Measurements from ENCODE around the gene RABGAP1. TPM values are rescaled to one million over a fixed set of nuclear protein-coding genes. Genes with fewer than 3 reads are reported as not detected.

The RABGAP1 gene
- total RNA-seq, 1 experiment from 2014 or later: 95.8 TPM

DNA sequence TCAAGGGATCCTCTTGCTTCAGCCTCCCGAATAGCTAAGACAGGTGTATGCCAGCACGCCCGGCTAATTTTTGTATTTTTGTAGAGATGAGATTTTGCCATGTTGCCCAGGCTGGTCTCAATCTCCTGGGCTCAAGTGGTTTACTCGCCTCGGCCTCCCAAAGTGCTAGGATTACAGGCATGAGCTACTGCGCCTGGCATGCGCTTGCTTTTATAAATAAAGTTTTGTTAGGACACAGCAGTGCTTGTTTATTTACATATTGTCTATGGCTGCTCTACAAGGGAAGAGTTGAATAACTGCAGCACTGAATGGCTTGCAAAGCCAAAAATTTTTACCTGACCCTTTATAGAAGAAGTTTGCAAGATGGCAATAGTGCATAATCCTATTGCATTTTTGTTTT, 120.4 kb downstream of the RABGAP1 start:
- Histone ChIP-seq H3K4me3 (no peak overlapping the region), H3F3A (ENCODE audit: insufficient read depth, low read depth) (0 out of 2 replicates have a peak, but pooled peaks cover 6% of the 10 kb centered on the region), H3K27me3 (ENCODE audit: insufficient read depth, low read depth) (no peaks in the 10 kb centered on the region), H3K79me2 (ENCODE audit: low read depth) (no peaks in the 10 kb centered on the region), H2AFZ (no peak overlapping the region), H4K20me1 (ENCODE audit: insufficient read depth) (no peaks in the 10 kb centered on the region; the same call in 1 of the 2 replicates), H3K4me1 (replicated peaks; ENCODE audit: insufficient read depth) (no peaks in the 10 kb centered on the region), H3K9me3 (ENCODE audit: insufficient read depth, low read depth) (no peaks in the 10 kb centered on the region), H3K4me2 (no peak overlapping the region), H3K27ac (no peak overlapping the region), H3K36me3 (ENCODE audit: low read depth) (0 out of 2 replicates have a peak, but pooled peaks cover 3% of the 10 kb centered on the region), H3K9me2 (ENCODE audit: insufficient read depth) (no peaks in the 10 kb centered on the region)
- no peak for DNase-seq
- BruUV-seq (replicated peaks): no TSS peak
- POLR2A ChIA-PET (ENCODE audit: unreplicated experiment): interaction anchor here (0.6 kb wide), 1 partner anchor 1597 kb away, joined by 4 read pairs; no protein-coding TSS in a partner anchor
- intact Hi-C loops (cut with micrococcal nuclease; ENCODE audit: unreplicated experiment): no loop called here
- TF ChIP-seq, protein P1, sequence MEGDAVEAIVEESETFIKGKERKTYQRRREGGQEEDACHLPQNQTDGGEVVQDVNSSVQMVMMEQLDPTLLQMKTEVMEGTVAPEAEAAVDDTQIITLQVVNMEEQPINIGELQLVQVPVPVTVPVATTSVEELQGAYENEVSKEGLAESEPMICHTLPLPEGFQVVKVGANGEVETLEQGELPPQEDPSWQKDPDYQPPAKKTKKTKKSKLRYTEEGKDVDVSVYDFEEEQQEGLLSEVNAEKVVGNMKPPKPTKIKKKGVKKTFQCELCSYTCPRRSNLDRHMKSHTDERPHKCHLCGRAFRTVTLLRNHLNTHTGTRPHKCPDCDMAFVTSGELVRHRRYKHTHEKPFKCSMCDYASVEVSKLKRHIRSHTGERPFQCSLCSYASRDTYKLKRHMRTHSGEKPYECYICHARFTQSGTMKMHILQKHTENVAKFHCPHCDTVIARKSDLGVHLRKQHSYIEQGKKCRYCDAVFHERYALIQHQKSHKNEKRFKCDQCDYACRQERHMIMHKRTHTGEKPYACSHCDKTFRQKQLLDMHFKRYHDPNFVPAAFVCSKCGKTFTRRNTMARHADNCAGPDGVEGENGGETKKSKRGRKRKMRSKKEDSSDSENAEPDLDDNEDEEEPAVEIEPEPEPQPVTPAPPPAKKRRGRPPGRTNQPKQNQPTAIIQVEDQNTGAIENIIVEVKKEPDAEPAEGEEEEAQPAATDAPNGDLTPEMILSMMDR (conservative IDR thresholded peaks at IDR 0.05): no peak
- TF ChIP-seq EZH2 (IDR thresholded peaks at IDR 0.05; ENCODE audit: low read depth): no peak
- CTCF ChIA-PET: no interaction called here

DNA sequence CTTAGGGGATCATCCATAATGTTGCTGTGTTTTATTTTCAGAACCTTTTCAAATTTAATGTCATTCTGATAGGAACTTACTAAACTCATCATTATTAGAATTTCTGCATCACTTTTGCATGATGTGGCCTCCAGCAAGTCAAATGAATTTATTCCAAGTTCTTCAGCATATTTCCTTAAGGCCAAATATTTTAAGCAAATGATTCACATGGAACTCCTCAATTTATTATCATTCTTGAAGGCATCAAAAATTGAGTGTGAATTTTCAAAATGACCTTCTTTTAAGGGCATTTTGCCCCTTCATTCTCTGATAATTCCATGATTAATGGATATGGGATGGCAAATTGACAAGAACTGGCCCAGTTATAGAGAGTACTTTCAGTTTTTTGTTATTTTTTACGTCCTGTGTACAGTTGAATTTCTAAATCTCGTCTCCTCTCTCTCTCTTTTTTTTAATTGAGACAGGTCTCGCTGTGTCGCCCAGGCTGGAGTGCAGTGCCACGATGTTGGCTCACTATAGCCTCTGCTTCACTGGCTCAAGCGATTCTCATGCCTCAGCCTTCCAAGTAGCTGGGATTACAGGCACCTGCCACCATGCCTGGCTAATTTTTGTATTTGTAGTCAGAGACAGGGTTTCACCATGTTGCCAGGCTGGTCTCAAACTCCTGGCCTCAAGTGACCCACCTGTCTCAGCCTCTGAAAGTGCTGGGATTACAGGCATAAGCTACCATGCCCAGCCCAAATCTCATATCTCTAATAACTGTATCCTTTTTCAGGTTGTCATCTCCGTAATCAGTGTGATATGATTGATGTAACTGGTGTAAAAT, 121.7 kb downstream of the RABGAP1 start:
- 0 out of 2 replicates have a peak, but pooled peaks cover 5% of the 10 kb centered on the region for H3K36me3 ChIP-seq (ENCODE audit: low read depth)
- no peaks in the 10 kb centered on the region for H3K79me2 ChIP-seq (ENCODE audit: low read depth)
- H3K27me3 ChIP-seq (ENCODE audit: insufficient read depth, low read depth): no peaks in the 10 kb centered on the region
- ChIA-PET CTCF (no interaction called here), POLR2A (ENCODE audit: unreplicated experiment) (no interaction called here)
- no peak overlapping the region for H3K4me2 ChIP-seq
- H3K4me1 ChIP-seq (replicated peaks; ENCODE audit: insufficient read depth): no peaks in the 10 kb centered on the region
- H3F3A ChIP-seq (ENCODE audit: insufficient read depth, low read depth): 0 out of 2 replicates have a peak, but pooled peaks cover 6% of the 10 kb centered on the region
- intact Hi-C loops (cut with micrococcal nuclease; ENCODE audit: unreplicated experiment): no loop called here
- no peak overlapping the region for H3K4me3 ChIP-seq
- peaks cover 4% of the 10 kb centered on the region; the same call in 1 of the 2 replicates for H4K20me1 ChIP-seq (ENCODE audit: insufficient read depth)
- H3K9me2 ChIP-seq (ENCODE audit: insufficient read depth): no peaks in the 10 kb centered on the region
- H2AFZ ChIP-seq: no peak overlapping the region
- no peak for DNase-seq
- BruUV-seq (replicated peaks): no TSS peak
- H3K27ac ChIP-seq: no peak overlapping the region
- H3K9me3 ChIP-seq (ENCODE audit: insufficient read depth, low read depth): no peaks in the 10 kb centered on the region
- TF ChIP-seq, protein P1 (conservative IDR thresholded peaks at IDR 0.05): no peak
- TF ChIP-seq EZH2 (IDR thresholded peaks at IDR 0.05; ENCODE audit: low read depth): no peak

DNA sequence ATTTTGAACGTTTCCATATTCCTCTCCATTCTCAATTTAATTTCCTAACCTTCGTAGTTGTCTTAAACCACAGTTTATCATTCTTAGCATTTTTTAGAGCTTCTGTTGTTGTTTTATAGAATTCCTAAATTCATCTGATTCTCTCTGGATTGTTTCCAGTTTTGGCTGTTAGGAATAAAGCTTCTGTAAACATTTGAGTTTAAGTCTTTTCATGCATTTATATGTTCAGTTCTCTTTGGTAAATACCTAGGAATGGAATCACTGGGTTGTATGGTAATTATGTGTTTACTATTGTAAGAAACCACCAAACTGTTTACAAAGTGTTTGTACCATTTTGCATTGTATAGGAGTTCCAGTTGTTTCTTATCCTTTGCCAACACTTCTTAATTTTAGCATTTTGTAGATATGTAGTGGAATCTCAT, 122.4 kb downstream of the RABGAP1 start:
- BruUV-seq (replicated peaks): no TSS peak
- Histone ChIP-seq H3K36me3 (ENCODE audit: low read depth) (0 out of 2 replicates have a peak, but pooled peaks cover 6% of the 10 kb centered on the region), H3K4me2 (no peak overlapping the region), H2AFZ (no peak overlapping the region), H4K20me1 (ENCODE audit: insufficient read depth) (peaks cover 4% of the 10 kb centered on the region; the same call in 1 of the 2 replicates), H3K4me3 (no peak overlapping the region), H3K27me3 (ENCODE audit: insufficient read depth, low read depth) (no peaks in the 10 kb centered on the region), H3K9me3 (ENCODE audit: insufficient read depth, low read depth) (no peaks in the 10 kb centered on the region), H3K27ac (no peak overlapping the region), H3K9me2 (ENCODE audit: insufficient read depth) (no peaks in the 10 kb centered on the region), H3K79me2 (ENCODE audit: low read depth) (no peaks in the 10 kb centered on the region), H3F3A (ENCODE audit: insufficient read depth, low read depth) (0 out of 2 replicates have a peak, but pooled peaks cover 6% of the 10 kb centered on the region), H3K4me1 (replicated peaks; ENCODE audit: insufficient read depth) (no peaks in the 10 kb centered on the region)
- ChIA-PET POLR2A (ENCODE audit: unreplicated experiment) (no interaction called here), CTCF (no interaction called here)
- DNase-seq: no peak
- intact Hi-C loops (cut with micrococcal nuclease; ENCODE audit: unreplicated experiment): no loop called here
- TF ChIP-seq, protein P1 (conservative IDR thresholded peaks at IDR 0.05): no peak
- TF ChIP-seq EZH2 (IDR thresholded peaks at IDR 0.05; ENCODE audit: low read depth): no peak
